Cardiac fibroblast (primary cell): ENCODE data around the gene C5.

Source experiments
- DNase-seq, 2 donors: peaks; one replicate each; pipeline versions ENCODE4 v3.0.0 to v3.0.0-alpha.2; 2010; ENCODE audit warnings: low read depth in 2 of 2
- H3K4me3 ChIP-seq, 2 donors: replicated peaks in 1 of 2; 1 replicate in 1 of 2; 2 replicates in 1 of 2; pipeline ENCODE4 v1.5.1; 2011; ENCODE audit warnings: low read depth in 2 of 2, low read length in 2 of 2, mild to moderate bottlenecking in 2 of 2, moderate library complexity in 1 of 2
- CTCF ChIP-seq: IDR thresholded peaks from one replicate; pipeline ENCODE4 v1.5.1; 2011; ENCODE audit warnings: low read depth, mild to moderate bottlenecking, low read length, inconsistent platforms

Gene C5

GRCh38 chr9:121026768-121027167 is 23.3 kb downstream of the C5 start:
- DNase-seq, result no peak
- H3K4me3 ChIP-seq, result no peak overlapping the region
- no peak for TF ChIP-seq CTCF

- TF ChIP-seq CTCF, result no peak
- DNase-seq, result peak; percentile 30 to 50
- H3K4me3 ChIP-seq, result no peak overlapping the region
These were observed 23.8 kb downstream of the C5 start for GRCh38 chr9:121026260-121026691.

DNA sequence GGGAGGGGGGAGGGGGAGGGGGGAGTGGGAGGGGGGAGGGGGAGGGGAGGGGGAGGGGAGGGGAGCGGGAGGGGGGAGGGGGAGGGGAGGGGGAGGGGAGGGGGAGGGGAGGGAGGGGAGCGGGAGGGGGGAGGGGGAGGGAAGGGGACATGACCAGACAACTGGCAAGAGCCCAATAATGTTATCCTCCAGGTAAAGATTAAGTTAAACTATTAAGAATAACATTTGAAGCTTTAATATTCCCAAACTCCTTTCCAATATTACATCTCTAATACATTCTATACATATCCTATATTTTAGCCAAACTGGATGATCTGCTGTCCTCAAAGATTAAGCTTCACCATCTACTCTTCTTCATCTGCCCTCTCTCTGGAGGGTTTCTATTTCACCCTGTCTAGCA is 25.8 kb downstream of the C5 start:
- TF ChIP-seq CTCF, result no peak
- DNase-seq, result no peak
- no peak overlapping the region for H3K4me3 ChIP-seq

DNA sequence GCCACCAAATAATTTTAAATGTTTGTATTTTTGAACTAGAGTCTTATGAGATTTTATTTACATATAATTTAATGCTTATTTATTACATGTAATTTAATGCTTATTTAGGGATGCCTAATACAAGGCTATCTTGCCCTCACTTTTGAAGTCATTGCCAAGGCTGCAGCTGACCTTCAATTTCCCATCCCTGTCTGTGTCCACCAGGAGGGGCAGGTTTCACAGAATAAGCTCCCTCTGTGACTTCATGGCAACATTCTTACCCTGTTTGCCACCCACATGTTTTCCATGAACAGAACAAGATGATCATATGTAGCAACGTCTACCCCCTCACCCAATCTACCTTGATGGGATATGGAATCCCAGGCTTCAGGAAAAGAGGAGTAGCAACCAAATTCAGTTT is 27.0 kb downstream of the C5 start:
- TF ChIP-seq CTCF, result peak; percentile 2
- DNase-seq, result peak; percentile 15 to 22
- H3K4me3 ChIP-seq, result no peak overlapping the region

DNA sequence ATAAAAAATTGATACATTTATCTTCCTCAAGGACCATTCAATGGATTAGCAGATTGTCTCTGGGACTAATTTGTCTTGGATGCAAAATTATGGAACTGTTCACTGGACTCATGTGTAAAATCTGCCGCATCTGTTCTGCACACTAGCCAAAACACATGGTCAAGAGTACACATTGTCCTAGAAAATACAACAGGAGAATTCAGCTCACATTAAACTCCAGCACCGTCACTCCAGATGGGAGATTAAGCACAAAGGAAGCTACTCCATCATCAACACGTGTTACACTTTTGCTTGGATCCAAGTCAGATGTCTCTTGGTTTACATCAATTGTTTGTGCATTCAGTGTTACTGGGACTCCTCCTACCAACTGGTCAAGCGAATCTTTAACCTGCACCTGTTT is 28.8 kb downstream of the C5 start:
- no peak overlapping the region for H3K4me3 ChIP-seq
- peak in 1 of 2 donors; percentile 43 for DNase-seq
- no peak for TF ChIP-seq CTCF

- H3K4me3 ChIP-seq, result no peak overlapping the region
- no peak for DNase-seq
- no peak for TF ChIP-seq CTCF
These were observed 30.8 kb downstream of the C5 start for GRCh38 chr9:121019273-121019672.

- DNase-seq, result no peak
- TF ChIP-seq CTCF, result no peak
- H3K4me3 ChIP-seq, result no peak overlapping the region
These were observed 36.2 kb downstream of the C5 start for GRCh38 chr9:121013911-121014310.
